DMS153 treated with DMSO at 0.1 percent for 48 hours (cell line): ENCODE measurements around the gene TXK.
"Not testable (repeated sequence)": the region's sequence is repeated elsewhere in the genome, so short reads cannot be mapped to it uniquely, and the experiment has no call there.

Experiments
- DNase-seq: peaks from one replicate; lab custom pipeline; 2025; ENCODE audit not compliant: unreplicated experiment; lab: John Stamatoyannopoulos, UW

TXK gene

GRCh38 chr4:48134081-48134480, at the start of gene TXK:
Gene TXK, minus strand, starts transcription at chr4:48134250. Its CDS starts 80 bp downstream, at chr4:48134170.
- DNase-seq, result no peak

GRCh38 chr4:48180234-48180633, 46.2 kb upstream of the TXK start:
- no peak for DNase-seq

- DNase-seq, result no peak
Measured at GRCh38 chr4:48178931-48179330, 44.9 kb upstream of the TXK start.

- DNase-seq, result no peak
Measured at GRCh38 chr4:48175806-48176205, 41.8 kb upstream of the TXK start.

- no peak for DNase-seq
Measured at GRCh38 chr4:48175328-48175727, 41.3 kb upstream of the TXK start.

GRCh38 chr4:48173056-48173991, 39.3 kb upstream of the TXK start:
- no peak for DNase-seq

GRCh38 chr4:48172651-48173050, 38.6 kb upstream of the TXK start:
- no peak for DNase-seq

GRCh38 chr4:48169636-48170035, 35.6 kb upstream of the TXK start:
- DNase-seq, result no peak

- DNase-seq, result no peak
Measured at GRCh38 chr4:48167538-48168263, 33.7 kb upstream of the TXK start.

- not testable (repeated sequence) for DNase-seq
Measured at GRCh38 chr4:48164561-48164960, 30.5 kb upstream of the TXK start.

GRCh38 chr4:48163746-48164145, 29.7 kb upstream of the TXK start:
- no peak for DNase-seq

GRCh38 chr4:48162162-48162561, 28.1 kb upstream of the TXK start:
- no peak for DNase-seq

- DNase-seq, result no peak
Measured at GRCh38 chr4:48157271-48157670, 23.2 kb upstream of the TXK start.

- DNase-seq, result no peak
Measured at GRCh38 chr4:48156423-48156822, 22.4 kb upstream of the TXK start.

- no peak for DNase-seq
Measured at GRCh38 chr4:48153791-48154550, 19.9 kb upstream of the TXK start.

- DNase-seq, result no peak
Measured at GRCh38 chr4:48152259-48152658, 18.2 kb upstream of the TXK start.

GRCh38 chr4:48149827-48150370, 15.8 kb upstream of the TXK start:
- DNase-seq, result no peak

- DNase-seq, result no peak
Measured at GRCh38 chr4:48147621-48148020, 13.6 kb upstream of the TXK start.

- no peak for DNase-seq
Measured at GRCh38 chr4:48141048-48141447, 7.0 kb upstream of the TXK start.

GRCh38 chr4:48139691-48140090, 5.6 kb upstream of the TXK start:
- no peak for DNase-seq

GRCh38 chr4:48138936-48139335, 4.9 kb upstream of the TXK start:
- DNase-seq, result no peak
